Adrenal gland (tissue), 12 donors: ENCODE measurements around the gene SLC4A9. TPM values are rescaled to one million over a fixed set of nuclear protein-coding genes. Genes with fewer than 3 reads are reported as not detected.
A peak's percentile ranks its signal among the peaks of the same experiment; 100 is the strongest.

ENCODE experiments used
- DNase-seq, 7 donors: peaks; one replicate each; pipeline ENCODE4 v3.0.0-alpha.2; 2019 to 2020
- H3K27ac ChIP-seq, 5 donors: fragments of 200-600 bp; sonication (generic) in 4 of 5; 1 replicate in 3 of 5; 2 replicates in 2 of 5; pipeline versions ENCODE4 v1.5.1 to v1.8.0; 2016 to 2020; ENCODE audit warnings: mild to moderate bottlenecking in 1 of 5
- H3K27me3 ChIP-seq: fragments of 200-600 bp; 2 replicates; pipeline ENCODE4 v1.8.0; 2021
- H3K36me3 ChIP-seq, 2 donors: fragments of 200-600 bp; replicated peaks in 1 of 2; 1 replicate in 1 of 2; 2 replicates in 1 of 2; pipeline versions ENCODE4 v1.5.1 to v1.8.0; 2018 to 2022
- H3K4me1 ChIP-seq, 2 donors: fragments of 200-600 bp; replicated peaks in 1 of 2; 1 replicate in 1 of 2; 2 replicates in 1 of 2; pipeline versions ENCODE4 v1.5.1 to v1.8.0; 2018 to 2021
- H3K4me3 ChIP-seq, 4 donors: fragments of 200-600 bp; sonication (generic) in 3 of 4; one replicate each; pipeline ENCODE4 v1.5.1; 2016 to 2018
- H3K9me3 ChIP-seq, 3 donors: fragments of 200-600 bp; sonication (generic) in 1 of 3; replicated peaks in 1 of 3; 1 replicate in 2 of 3; 2 replicates in 1 of 3; pipeline versions ENCODE4 v1.5.1 to v1.8.0; 2016 to 2021
- POLR2A ChIP-seq, 2 donors: fragments of 450-650 bp; IDR thresholded peaks; one replicate each; pipeline ENCODE4 v1.6.1; 2017; ENCODE audit warnings: antibody characterized with exemption in 2 of 2, mild to moderate bottlenecking in 2 of 2, moderate library complexity in 1 of 2
- WGBS, 4 donors: extraction: QIAGEN DNeasy Blood & Tissue Kit in 2 of 4; methylation state at CpG; one replicate each; pipeline versions ENCODE4 v1.1.5 to v1.1.7; 2013 to 2017; 5-methylcytosine and 5-hydroxymethylcytosine counted together
- intact Hi-C, 2 donors: fragments of 100-400 bp; cut with DNase I; formaldehyde crosslinking; loops; one replicate each; pipeline versions ENCODE4 v1.14.1 to v1.15.0; 2022 to 2023
- polyA plus RNA-seq, 3 donors: library from polyadenylated mRNA; stranded (reverse); fragments of 200-250 nt in 2 of 3; fragments of 350-450 nt in 1 of 3; fragmentation: Illumina TruSeq in 1 of 3; extraction: RNeasy Lipid Tissue Mini Kit (QIAGEN cat#74804) in 1 of 3; gene quantifications; one replicate each; pipeline ENCODE4 v1.2.3, GENCODE V29; 2013 to 2014
- small RNA-seq, 2 donors: library from RNA; depleted of rRNA; stranded (forward); fragments of <200 nt; gene quantifications; one replicate each; pipeline ENCODE3, GENCODE V24; 2016
- total RNA-seq, 9 donors: library from RNA; depleted of rRNA in 4 of 9; stranded (reverse); fragments of >200 nt in 4 of 9; fragments of 120-200 nt in 1 of 9; fragmentation: NEBNext Ultra II Directional in 1 of 9; extraction: Animal tissue kit (Norgen Biotek cat#: 25700) in 1 of 9; gene quantifications; one replicate each; pipeline versions ENCODE4 v1.1.0 to v1.2.4, GENCODE V29; 2013 to 2023
- TF ChIP-seq, protein P1 (sequence below), 6 experiments: fragments of 450-650 bp in 4 of 6; fragments of 200-600 bp in 2 of 6; sonication (generic) in 1 of 6; IDR thresholded peaks; 1 replicate in 5 of 6; 2 replicates in 1 of 6; pipeline versions ENCODE4 v1.5.1 to v1.8.0; 2016 to 2021; ENCODE audit warnings: antibody characterized with exemption in 6 of 6, mild to moderate bottlenecking in 2 of 6, moderate library complexity in 1 of 6
- donor health status: healthy with polysubstance abuse.
- donor health status: Bipolar disorder and iron deficiency.
- donor health status: DM: yes; HTN: yes; CAD: no.
- donor health status: DM: no; HTN: no; CAD: no.
- donor health status: DM: no; HTN: no; CAD: no.
- donor health status: DM: yes; HTN: yes; CAD: no.

Gene SLC4A9
- total and polyA plus RNA-seq, 12 donors, result 0.13 to 0.32 TPM; not detected in 10

DNA sequence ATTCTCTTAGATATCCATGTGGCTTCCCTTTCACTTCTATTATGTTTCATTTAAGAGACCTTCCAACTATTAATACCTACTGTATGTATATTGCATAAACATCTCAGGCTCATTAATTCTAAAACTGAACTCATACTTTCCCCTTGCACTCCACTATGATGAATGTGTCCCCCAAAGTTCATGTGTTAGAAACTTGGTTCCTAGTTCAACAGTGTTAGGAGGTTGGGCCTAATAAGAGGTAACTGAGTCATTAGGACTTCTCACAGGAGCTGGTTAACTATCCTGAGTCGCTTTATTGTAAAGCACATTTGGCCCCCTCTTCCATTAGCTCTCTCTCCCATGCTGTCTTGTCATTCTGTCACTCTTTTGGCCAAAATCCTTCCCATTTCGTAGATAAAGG, 63.6 kb downstream of the SLC4A9 start:
- peak overlapping the region in 4 of 5 donors; percentile 3 to 58 (median 45) for H3K27ac ChIP-seq
- TF ChIP-seq, protein P1, sequence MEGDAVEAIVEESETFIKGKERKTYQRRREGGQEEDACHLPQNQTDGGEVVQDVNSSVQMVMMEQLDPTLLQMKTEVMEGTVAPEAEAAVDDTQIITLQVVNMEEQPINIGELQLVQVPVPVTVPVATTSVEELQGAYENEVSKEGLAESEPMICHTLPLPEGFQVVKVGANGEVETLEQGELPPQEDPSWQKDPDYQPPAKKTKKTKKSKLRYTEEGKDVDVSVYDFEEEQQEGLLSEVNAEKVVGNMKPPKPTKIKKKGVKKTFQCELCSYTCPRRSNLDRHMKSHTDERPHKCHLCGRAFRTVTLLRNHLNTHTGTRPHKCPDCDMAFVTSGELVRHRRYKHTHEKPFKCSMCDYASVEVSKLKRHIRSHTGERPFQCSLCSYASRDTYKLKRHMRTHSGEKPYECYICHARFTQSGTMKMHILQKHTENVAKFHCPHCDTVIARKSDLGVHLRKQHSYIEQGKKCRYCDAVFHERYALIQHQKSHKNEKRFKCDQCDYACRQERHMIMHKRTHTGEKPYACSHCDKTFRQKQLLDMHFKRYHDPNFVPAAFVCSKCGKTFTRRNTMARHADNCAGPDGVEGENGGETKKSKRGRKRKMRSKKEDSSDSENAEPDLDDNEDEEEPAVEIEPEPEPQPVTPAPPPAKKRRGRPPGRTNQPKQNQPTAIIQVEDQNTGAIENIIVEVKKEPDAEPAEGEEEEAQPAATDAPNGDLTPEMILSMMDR (IDR thresholded peaks at IDR 0.05), result no peak
- no peak for TF ChIP-seq POLR2A (IDR thresholded peaks at IDR 0.05)
- no peaks in the 10 kb centered on the region for H3K27me3 ChIP-seq
- intact Hi-C loops, result no loop called here
- H3K9me3 ChIP-seq, result no peaks in the 10 kb centered on the region
- peaks cover 17 to 52% of the 10 kb centered on the region in 2 donors for H3K4me1 ChIP-seq
- H3K36me3 ChIP-seq, result no peaks in the 10 kb centered on the region
- no peak for DNase-seq
- WGBS, 4 donors, result 75 to 93% (median 88%) methylated on average over 2 of the region's 2 CpGs
- H3K4me3 ChIP-seq, result no peak overlapping the region

DNA sequence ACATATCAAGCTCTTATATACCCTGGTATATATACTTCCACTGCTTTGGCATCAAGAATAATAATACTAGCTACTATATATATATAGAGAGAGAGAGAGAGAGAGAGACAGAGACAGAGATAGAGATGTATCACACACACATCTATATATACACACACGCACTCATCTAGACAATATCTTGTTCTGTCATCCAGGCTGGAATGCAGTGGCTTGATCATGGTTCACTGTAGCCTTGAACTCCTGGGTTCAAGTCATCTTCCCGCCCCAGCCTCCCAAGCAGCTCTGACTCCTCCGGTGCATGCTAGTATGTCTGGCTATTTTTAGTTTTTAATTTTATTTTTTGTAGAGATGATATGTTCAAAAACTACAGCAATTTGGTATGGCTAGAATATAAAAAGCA, 64.1 kb downstream of the SLC4A9 start:
- no peak overlapping the region for H3K4me3 ChIP-seq
- H3K36me3 ChIP-seq, result no peaks in the 10 kb centered on the region
- H3K27ac ChIP-seq, result peak overlapping the region in 3 of 5 donors; percentile 42 to 58 (median 48)
- peak in 6 of 7 donors; percentile 47 to 75 (median 68) for DNase-seq
- H3K27me3 ChIP-seq, result no peaks in the 10 kb centered on the region
- peaks cover 20 to 51% of the 10 kb centered on the region in 2 donors for H3K4me1 ChIP-seq
- intact Hi-C loops, result no loop called here
- TF ChIP-seq POLR2A (IDR thresholded peaks at IDR 0.05), result no peak
- TF ChIP-seq, protein P1 (IDR thresholded peaks at IDR 0.05), result no peak
- no peaks in the 10 kb centered on the region for H3K9me3 ChIP-seq
- WGBS, 4 donors, result 34 to 47% (median 41%) methylated on average over 3 of the region's 3 CpGs

Small RNA genes within 50 kb of the gene (small RNA-seq; reads per million reads assigned to genes)
- 0 reads per million in 2 donors for gene RNU4-14P

Other genes starting within 250 kb of the SLC4A9 start
- 10 to 100 TPM; 17.5 to 37.0 (median 24.8) TPM for gene PURA, start 246.1 kb upstream of the SLC4A9 start, total RNA-seq
- gene PURA, start 246.1 kb upstream of the SLC4A9 start, polyA plus RNA-seq, result 10 to 100 TPM in 1 of 3 donors, 1 to 10 TPM in 2; 4.9 to 14.0 (median 10.0) TPM
- gene IGIP, start 234.3 kb upstream of the SLC4A9 start, total RNA-seq, result 10 to 100 TPM in 7 of 9 donors, 1 to 10 TPM in 2; 8.8 to 25.9 (median 12.9) TPM
- 10 to 100 TPM in 2 of 3 donors, 1 to 10 TPM in 1; 5.6 to 14.8 (median 10.9) TPM for gene IGIP, start 234.3 kb upstream of the SLC4A9 start, polyA plus RNA-seq
- 100 to 1,000 TPM in 8 of 9 donors, 10 to 100 TPM in 1; 42.6 to 605 (median 180) TPM for gene CYSTM1, start 185.0 kb upstream of the SLC4A9 start, total RNA-seq
- gene CYSTM1, start 185.0 kb upstream of the SLC4A9 start, polyA plus RNA-seq, result 100 to 1,000 TPM; 126 to 188 (median 152) TPM
- 100 to 1,000 TPM in 2 of 9 donors, 10 to 100 TPM in 7; 49.1 to 194 (median 77.1) TPM for gene PFDN1, start 57.1 kb upstream of the SLC4A9 start, total RNA-seq
- gene PFDN1, start 57.1 kb upstream of the SLC4A9 start, polyA plus RNA-seq, result 100 to 1,000 TPM in 1 of 3 donors, 10 to 100 TPM in 2; 68.1 to 130 (median 97.5) TPM
- 1 to 10 TPM in 8 of 9 donors, under 1 TPM in 1; 0.54 to 9.8 (median 4.7) TPM for gene HBEGF, start 13.6 kb upstream of the SLC4A9 start, total RNA-seq
- gene HBEGF, start 13.6 kb upstream of the SLC4A9 start, polyA plus RNA-seq, result 1 to 10 TPM; 3.0 to 6.2 (median 5.6) TPM
- 100 to 1,000 TPM in 4 of 9 donors, 10 to 100 TPM in 5; 64.3 to 141 (median 99.4) TPM for gene ANKHD1, start 41.6 kb downstream of the SLC4A9 start, total RNA-seq
- gene ANKHD1, start 41.6 kb downstream of the SLC4A9 start, polyA plus RNA-seq, result 100 to 1,000 TPM in 1 of 3 donors, 10 to 100 TPM in 2; 58.2 to 141 (median 70.9) TPM
- gene EIF4EBP3, start 187.5 kb downstream of the SLC4A9 start, total RNA-seq, result 10 to 100 TPM in 7 of 9 donors, 1 to 10 TPM in 2; 5.9 to 80.5 (median 40.0) TPM
- gene EIF4EBP3, start 187.5 kb downstream of the SLC4A9 start, polyA plus RNA-seq, result 100 to 1,000 TPM in 2 of 3 donors, 1 to 10 TPM in 1; 7.9 to 158 (median 121) TPM
- gene SRA1, start 197.3 kb downstream of the SLC4A9 start, total RNA-seq, result 100 to 1,000 TPM in 1 of 9 donors, 10 to 100 TPM in 8; 31.3 to 156 (median 46.0) TPM
- 100 to 1,000 TPM in 2 of 3 donors, 10 to 100 TPM in 1; 96.3 to 115 (median 101) TPM for gene SRA1, start 197.3 kb downstream of the SLC4A9 start, polyA plus RNA-seq
- gene APBB3, start 204.4 kb downstream of the SLC4A9 start, total RNA-seq, result 10 to 100 TPM; 14.0 to 61.2 (median 35.5) TPM
- gene APBB3, start 204.4 kb downstream of the SLC4A9 start, polyA plus RNA-seq, result 100 to 1,000 TPM in 2 of 3 donors, 10 to 100 TPM in 1; 25.6 to 163 (median 142) TPM
- 100 to 1,000 TPM in 3 of 9 donors, 10 to 100 TPM in 6; 17.3 to 133 (median 82.8) TPM for gene SLC35A4, start 204.6 kb downstream of the SLC4A9 start, total RNA-seq
- 100 to 1,000 TPM in 1 of 3 donors, 10 to 100 TPM in 2; 42.1 to 135 (median 45.0) TPM for gene SLC35A4, start 204.6 kb downstream of the SLC4A9 start, polyA plus RNA-seq